ENCODE measurements around the gene HIP1R. TPM values are rescaled to one million over a fixed set of nuclear protein-coding genes. Genes with fewer than 3 reads are reported as not detected.

Gene HIP1R
- total and polyA plus RNA-seq, 2 of the 8 experiments (the other 6 are each of a cell fraction or from before 2014, with no cell fraction given) = 11.2 to 14.5 TPM

GRCh38 chr12:122844366-122844971, 9.2 kb downstream of the HIP1R start (continued):
- TF ChIP-seq CHD7 (IDR thresholded peaks at IDR 0.05; ENCODE audit: insufficient replicate concordance, low read length) (no peak), SAP30 (IDR thresholded peaks at IDR 0.05; ENCODE audit: insufficient read depth, insufficient replicate concordance, low read length) (no peak), KDM5A (IDR thresholded peaks at IDR 0.05; ENCODE audit: low read length) (no peak), FOSL1 (IDR thresholded peaks at IDR 0.05; ENCODE audit: insufficient read depth, low read depth, low read length) (no peak), MAFK (IDR thresholded peaks at IDR 0.05; ENCODE audit: low read depth, low read length) (no peak)
